Muscle layer of colon (tissue), 2 donors: Measurements from ENCODE around the gene TTLL6.

Experiments
- H3K27ac ChIP-seq: one replicate; pipeline ENCODE4 v1.7.0; 2013; ENCODE audit warnings: low read depth, mild to moderate bottlenecking, low read length, moderate library complexity
- H3K27me3 ChIP-seq, 2 donors: one replicate each; pipeline ENCODE4 v1.7.0; 2013; ENCODE audit warnings: low read length in 2 of 2, mild to moderate bottlenecking in 2 of 2; ENCODE audit not compliant: insufficient read depth in 2 of 2, control insufficient read depth in 1 of 2
- H3K36me3 ChIP-seq: one replicate; pipeline ENCODE4 v1.7.0; 2013; ENCODE audit warnings: mild to moderate bottlenecking, low read length; ENCODE audit not compliant: insufficient read depth
- H3K4me1 ChIP-seq: one replicate; pipeline ENCODE4 v1.7.0; 2013; ENCODE audit warnings: mild to moderate bottlenecking, low read length; ENCODE audit not compliant: insufficient read depth
- H3K4me3 ChIP-seq, 2 donors: one replicate each; pipeline ENCODE4 v1.7.0; 2013; ENCODE audit warnings: low read length in 2 of 2, low read depth in 1 of 2, mild to moderate bottlenecking in 1 of 2, moderate library complexity in 1 of 2
- H3K9ac ChIP-seq: one replicate; pipeline ENCODE4 v1.7.0; 2013; ENCODE audit warnings: low read length
- H3K9me3 ChIP-seq: one replicate; pipeline ENCODE4 v1.7.0; 2013; ENCODE audit warnings: mild to moderate bottlenecking, low read length
- donor health status: abdominal sarcoma.
- donor health status: Adenocarcinoma of cecum.

TTLL6 gene

GRCh38 chr17:48790607-48791127, 26.4 kb downstream of the TTLL6 start:
- H3K4me1 ChIP-seq, result peaks cover 5% of the 10 kb centered on the region
- peaks cover 0 to 4% of the 10 kb centered on the region in 2 donors for H3K27me3 ChIP-seq
- no peak overlapping the region for H3K27ac ChIP-seq
- no peak overlapping the region for H3K4me3 ChIP-seq
- H3K9me3 ChIP-seq, result no peaks in the 10 kb centered on the region
- H3K36me3 ChIP-seq, result no peaks in the 10 kb centered on the region
- H3K9ac ChIP-seq, result no peak overlapping the region

- H3K9ac ChIP-seq, result no peak overlapping the region
- no peak overlapping the region for H3K4me3 ChIP-seq
- no peak overlapping the region for H3K27ac ChIP-seq
- H3K27me3 ChIP-seq, result peaks cover 0 to 4% of the 10 kb centered on the region in 2 donors
- H3K4me1 ChIP-seq, result no peaks in the 10 kb centered on the region
- no peaks in the 10 kb centered on the region for H3K9me3 ChIP-seq
- no peaks in the 10 kb centered on the region for H3K36me3 ChIP-seq
Measured at GRCh38 chr17:48787828-48788227, 29.2 kb downstream of the TTLL6 start.

GRCh38 chr17:48779421-48779820, 37.6 kb downstream of the TTLL6 start:
- H3K4me1 ChIP-seq, result no peaks in the 10 kb centered on the region
- no peak overlapping the region for H3K9ac ChIP-seq
- no peaks in the 10 kb centered on the region for H3K27me3 ChIP-seq
- no peaks in the 10 kb centered on the region for H3K9me3 ChIP-seq
- H3K4me3 ChIP-seq, result no peak overlapping the region
- no peak overlapping the region for H3K27ac ChIP-seq
- H3K36me3 ChIP-seq, result no peaks in the 10 kb centered on the region

GRCh38 chr17:48776602-48777001, 40.4 kb downstream of the TTLL6 start:
- Histone ChIP-seq H3K9ac (no peak overlapping the region), H3K27me3 (no peaks in the 10 kb centered on the region), H3K27ac (no peak overlapping the region), H3K9me3 (no peaks in the 10 kb centered on the region), H3K4me1 (no peaks in the 10 kb centered on the region), H3K4me3 (no peak overlapping the region), H3K36me3 (no peaks in the 10 kb centered on the region)

- Histone ChIP-seq H3K4me1 (no peaks in the 10 kb centered on the region), H3K27me3 (no peaks in the 10 kb centered on the region), H3K4me3 (no peak overlapping the region), H3K36me3 (no peaks in the 10 kb centered on the region), H3K27ac (no peak overlapping the region), H3K9ac (no peak overlapping the region), H3K9me3 (no peaks in the 10 kb centered on the region)
Measured at GRCh38 chr17:48773245-48773644, 43.8 kb downstream of the TTLL6 start.

- no peaks in the 10 kb centered on the region for H3K36me3 ChIP-seq
- no peak overlapping the region for H3K27ac ChIP-seq
- H3K4me3 ChIP-seq, result no peak overlapping the region
- no peaks in the 10 kb centered on the region for H3K27me3 ChIP-seq
- H3K9me3 ChIP-seq, result no peaks in the 10 kb centered on the region
- no peak overlapping the region for H3K9ac ChIP-seq
- H3K4me1 ChIP-seq, result no peaks in the 10 kb centered on the region
Measured at GRCh38 chr17:48770954-48771353, 46.1 kb downstream of the TTLL6 start.

GRCh38 chr17:48769009-48769675, 47.9 kb downstream of the TTLL6 start:
- H3K27me3 ChIP-seq, result no peaks in the 10 kb centered on the region
- no peak overlapping the region for H3K9ac ChIP-seq
- no peak overlapping the region for H3K4me3 ChIP-seq
- no peaks in the 10 kb centered on the region for H3K36me3 ChIP-seq
- no peaks in the 10 kb centered on the region for H3K9me3 ChIP-seq
- H3K27ac ChIP-seq, result no peak overlapping the region
- no peaks in the 10 kb centered on the region for H3K4me1 ChIP-seq

- no peak overlapping the region for H3K27ac ChIP-seq
- no peaks in the 10 kb centered on the region for H3K9me3 ChIP-seq
- no peak overlapping the region for H3K4me3 ChIP-seq
- no peaks in the 10 kb centered on the region for H3K36me3 ChIP-seq
- no peaks in the 10 kb centered on the region for H3K4me1 ChIP-seq
- H3K27me3 ChIP-seq, result peaks cover 0 to 4% of the 10 kb centered on the region in 2 donors
- no peak overlapping the region for H3K9ac ChIP-seq
Measured at GRCh38 chr17:48767263-48767774, 49.7 kb downstream of the TTLL6 start.

GRCh38 chr17:48761114-48761513, 55.9 kb downstream of the TTLL6 start:
- H3K36me3 ChIP-seq, result no peaks in the 10 kb centered on the region
- peaks cover 5 to 22% of the 10 kb centered on the region in 2 donors for H3K27me3 ChIP-seq
- no peak overlapping the region for H3K9ac ChIP-seq
- no peak overlapping the region for H3K4me3 ChIP-seq
- no peaks in the 10 kb centered on the region for H3K4me1 ChIP-seq
- no peak overlapping the region for H3K27ac ChIP-seq
- no peaks in the 10 kb centered on the region for H3K9me3 ChIP-seq

GRCh38 chr17:48760411-48760810, 56.6 kb downstream of the TTLL6 start:
- Histone ChIP-seq H3K27ac (no peak overlapping the region), H3K9me3 (no peaks in the 10 kb centered on the region), H3K27me3 (peaks cover 12 to 29% of the 10 kb centered on the region in 2 donors), H3K4me1 (no peaks in the 10 kb centered on the region), H3K9ac (no peak overlapping the region), H3K36me3 (no peaks in the 10 kb centered on the region), H3K4me3 (no peak overlapping the region)

GRCh38 chr17:48759288-48759687, 57.7 kb downstream of the TTLL6 start:
- H3K27me3 ChIP-seq, result peaks cover 23 to 40% of the 10 kb centered on the region in 2 donors
- H3K27ac ChIP-seq, result no peak overlapping the region
- H3K4me3 ChIP-seq, result no peak overlapping the region
- H3K4me1 ChIP-seq, result no peaks in the 10 kb centered on the region
- H3K36me3 ChIP-seq, result no peaks in the 10 kb centered on the region
- H3K9ac ChIP-seq, result no peak overlapping the region
- no peaks in the 10 kb centered on the region for H3K9me3 ChIP-seq

- Histone ChIP-seq H3K27ac (no peak overlapping the region), H3K9me3 (no peaks in the 10 kb centered on the region), H3K4me1 (peaks cover 5% of the 10 kb centered on the region), H3K27me3 (peaks cover 40 to 56% of the 10 kb centered on the region in 2 donors), H3K36me3 (no peaks in the 10 kb centered on the region), H3K9ac (no peak overlapping the region), H3K4me3 (no peak overlapping the region)
Measured at GRCh38 chr17:48757524-48757961, 59.5 kb downstream of the TTLL6 start.
